ENCODE results near the gene TBC1D9. TPM values are rescaled to one million over a fixed set of nuclear protein-coding genes. Genes with fewer than 3 reads are reported as not detected.

Gene TBC1D9
- total and polyA plus RNA-seq, 5 donors from 2014 or later, result 0.03 to 0.30 (median 0.20) TPM; not detected in 2

DNA sequence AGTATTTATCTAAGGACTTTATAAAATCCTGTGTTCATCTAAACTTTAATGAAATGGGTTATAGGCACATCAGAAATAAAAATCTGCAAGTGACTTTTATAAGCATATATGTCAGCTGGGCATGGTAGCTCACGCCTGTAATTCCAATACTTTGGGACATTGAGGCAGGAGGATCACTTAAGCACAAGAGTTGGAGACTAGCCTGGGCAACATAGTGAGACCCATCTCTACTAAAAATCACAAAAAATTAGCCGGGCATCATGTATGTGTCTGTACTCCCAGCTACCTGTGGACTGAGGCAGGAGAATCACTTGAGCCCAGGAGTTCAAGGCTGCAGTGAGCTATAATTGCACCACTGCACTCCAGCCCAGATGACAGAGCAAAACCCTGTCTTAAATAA lies 20.9 kb downstream of the TBC1D9 start:
- no peak for DNase-seq
- Mint-ChIP-seq H3K4me1 (no peaks in the 10 kb centered on the region), H3K27me3 (peaks cover 4% of the 10 kb centered on the region), H3K27ac (no peak overlapping the region), H3K9me3 (no peaks in the 10 kb centered on the region), H3K36me3 (no peaks in the 10 kb centered on the region), H3K4me3 (no peak overlapping the region)
- ATAC-seq (ENCODE audit: low read depth in 2 of 2), result no peak
- H3K27me3 ChIP-seq (ENCODE audit: control insufficient read depth, insufficient read depth, low read length), result no peaks in the 10 kb centered on the region
- no peaks in the 10 kb centered on the region for H3K4me1 ChIP-seq (ENCODE audit: control insufficient read depth, insufficient read depth, low read length, poor library complexity, severe bottlenecking)
- no peaks in the 10 kb centered on the region for H3K9me3 ChIP-seq (ENCODE audit: control insufficient read depth in 2 of 2, low read length in 2 of 2)
- H3K36me3 ChIP-seq (ENCODE audit: control insufficient read depth, insufficient read depth, low read length), result no peaks in the 10 kb centered on the region
- H3K27ac ChIP-seq (ENCODE audit: insufficient read depth, low read length, poor library complexity, severe bottlenecking), result no peak overlapping the region
- H3K4me3 ChIP-seq (ENCODE audit: low read depth, low read length), result no peak overlapping the region

DNA sequence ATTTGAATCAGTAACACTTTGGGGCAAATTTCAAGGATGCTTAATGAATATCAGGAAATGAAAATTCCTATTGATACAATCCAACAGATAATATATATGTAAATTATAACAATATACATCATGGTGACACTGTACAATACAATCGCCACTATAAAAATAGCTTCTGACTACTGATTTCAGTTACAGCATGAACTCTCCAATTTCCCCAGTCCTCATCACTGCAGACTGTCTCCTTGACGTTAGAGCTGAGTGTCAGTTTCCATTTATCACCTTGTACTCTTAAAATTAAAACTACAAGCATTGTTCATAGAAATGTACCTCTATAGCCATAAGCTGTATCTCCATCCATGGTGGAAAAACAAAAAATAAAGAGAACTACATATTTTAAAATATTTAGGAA lies 23.4 kb downstream of the TBC1D9 start:
- Mint-ChIP-seq H3K36me3 (no peaks in the 10 kb centered on the region), H3K4me1 (no peaks in the 10 kb centered on the region)

GRCh38 chr4:140729344-140730049 lies 26.7 kb downstream of the TBC1D9 start:
- H3K27ac Mint-ChIP-seq, result no peak overlapping the region
- Histone ChIP-seq H3K9me3 (ENCODE audit: control insufficient read depth in 2 of 2, low read length in 2 of 2) (no peaks in the 10 kb centered on the region), H3K4me1 (ENCODE audit: control insufficient read depth, insufficient read depth, low read length, poor library complexity, severe bottlenecking) (no peaks in the 10 kb centered on the region), H3K27ac (ENCODE audit: insufficient read depth, low read length, poor library complexity, severe bottlenecking) (no peak overlapping the region), H3K27me3 (ENCODE audit: control insufficient read depth, insufficient read depth, low read length) (no peaks in the 10 kb centered on the region), H3K4me3 (ENCODE audit: low read depth, low read length) (no peak overlapping the region), H3K36me3 (ENCODE audit: control insufficient read depth, insufficient read depth, low read length) (no peaks in the 10 kb centered on the region)
- H3K4me3 Mint-ChIP-seq, result no peak overlapping the region
- ATAC-seq (ENCODE audit: low read depth in 2 of 2), result no peak
- no peaks in the 10 kb centered on the region for H3K36me3 Mint-ChIP-seq
- no peak for DNase-seq
- no peaks in the 10 kb centered on the region for H3K4me1 Mint-ChIP-seq
- H3K9me3 Mint-ChIP-seq, result no peaks in the 10 kb centered on the region
- no peaks in the 10 kb centered on the region for H3K27me3 Mint-ChIP-seq

More for the DNA sequence above, 23.4 kb downstream of the TBC1D9 start:
- DNase-seq, result no peak
- Mint-ChIP-seq H3K27ac (no peak overlapping the region), H3K4me3 (no peak overlapping the region), H3K27me3 (no peaks in the 10 kb centered on the region), H3K9me3 (no peaks in the 10 kb centered on the region)
- Histone ChIP-seq H3K4me3 (ENCODE audit: low read depth, low read length) (no peak overlapping the region), H3K4me1 (ENCODE audit: control insufficient read depth, insufficient read depth, low read length, poor library complexity, severe bottlenecking) (no peaks in the 10 kb centered on the region), H3K9me3 (ENCODE audit: control insufficient read depth in 2 of 2, low read length in 2 of 2) (no peaks in the 10 kb centered on the region), H3K27ac (ENCODE audit: insufficient read depth, low read length, poor library complexity, severe bottlenecking) (no peak overlapping the region), H3K36me3 (ENCODE audit: control insufficient read depth, insufficient read depth, low read length) (no peaks in the 10 kb centered on the region), H3K27me3 (ENCODE audit: control insufficient read depth, insufficient read depth, low read length) (no peaks in the 10 kb centered on the region)
- ATAC-seq (ENCODE audit: low read depth in 2 of 2), result no peak

DNA sequence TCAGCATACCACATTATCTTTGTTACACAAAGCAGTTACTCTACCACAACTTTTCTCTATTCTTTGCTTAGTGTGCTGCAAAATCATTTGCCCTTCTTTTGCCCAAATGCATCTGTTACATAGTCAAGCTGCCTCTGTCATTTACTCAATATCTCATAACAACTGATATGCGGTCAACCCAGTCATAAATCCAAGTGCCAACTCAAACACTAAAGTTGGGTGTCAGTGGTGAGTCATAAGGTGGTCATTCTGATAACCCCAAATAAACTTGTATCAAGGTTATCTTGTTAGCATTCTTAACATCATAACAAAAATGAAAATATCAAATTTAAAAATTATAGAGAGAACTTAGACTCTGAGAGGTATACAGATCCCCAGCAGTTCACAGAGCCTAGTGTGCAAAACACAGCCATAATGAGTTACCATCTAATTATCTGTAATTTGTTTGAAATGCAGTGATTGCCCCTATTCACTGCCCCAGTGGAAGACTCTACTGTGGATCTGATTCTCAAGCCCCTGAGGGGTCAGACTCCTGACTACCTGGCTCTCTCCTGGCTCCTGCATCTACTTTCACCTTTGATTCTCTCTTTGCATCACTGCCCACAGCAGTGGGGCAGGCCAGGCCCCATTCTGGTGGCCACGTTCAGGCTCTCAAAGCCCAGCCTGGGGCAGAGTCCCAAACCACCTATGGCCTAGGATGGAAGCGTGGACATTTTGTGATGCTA lies 29.2 kb downstream of the TBC1D9 start:
- no peaks in the 10 kb centered on the region for H3K27me3 ChIP-seq (ENCODE audit: control insufficient read depth, insufficient read depth, low read length)

DNA sequence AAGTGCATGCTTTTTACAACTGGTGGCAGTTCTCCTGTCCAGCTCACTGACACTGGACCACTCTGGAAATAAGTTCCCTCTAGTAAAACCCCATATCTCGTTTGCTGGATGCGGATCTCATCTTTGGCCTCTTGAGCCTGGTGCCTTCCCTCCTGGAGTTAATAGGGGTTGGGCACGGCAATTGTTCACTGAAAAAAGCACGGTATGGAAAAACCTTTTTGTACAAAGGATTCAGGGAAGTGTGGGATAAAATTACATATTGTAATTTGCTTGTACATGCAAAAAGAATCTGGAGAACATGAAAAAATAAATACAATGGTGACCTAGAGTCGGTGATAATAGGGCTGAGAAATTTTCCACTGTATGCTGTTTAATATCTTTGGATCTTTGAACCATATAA lies 30.6 kb downstream of the TBC1D9 start:
- H3K4me3 Mint-ChIP-seq, result no peak overlapping the region
- Histone ChIP-seq H3K9me3 (ENCODE audit: control insufficient read depth in 2 of 2, low read length in 2 of 2) (no peaks in the 10 kb centered on the region), H3K4me1 (ENCODE audit: control insufficient read depth, insufficient read depth, low read length, poor library complexity, severe bottlenecking) (no peaks in the 10 kb centered on the region), H3K36me3 (ENCODE audit: control insufficient read depth, insufficient read depth, low read length) (no peaks in the 10 kb centered on the region), H3K27me3 (ENCODE audit: control insufficient read depth, insufficient read depth, low read length) (no peaks in the 10 kb centered on the region), H3K27ac (ENCODE audit: insufficient read depth, low read length, poor library complexity, severe bottlenecking) (no peak overlapping the region), H3K4me3 (ENCODE audit: low read depth, low read length) (no peak overlapping the region)
- no peaks in the 10 kb centered on the region for H3K36me3 Mint-ChIP-seq
- ATAC-seq (ENCODE audit: low read depth in 2 of 2) (no peak), DNase-seq (no peak)
- peaks cover 0 to 9% (median 1%) of the 10 kb centered on the region in 4 donors for H3K4me1 Mint-ChIP-seq
- H3K27me3 Mint-ChIP-seq, result no peaks in the 10 kb centered on the region
- peaks cover 0 to 2% (median 0%) of the 10 kb centered on the region in 7 donors for H3K9me3 Mint-ChIP-seq
- H3K27ac Mint-ChIP-seq, result no peak overlapping the region

More for the DNA sequence above, 29.2 kb downstream of the TBC1D9 start:
- Mint-ChIP-seq H3K27ac (no peak overlapping the region), H3K9me3 (no peaks in the 10 kb centered on the region), H3K4me3 (no peak overlapping the region), H3K27me3 (no peaks in the 10 kb centered on the region), H3K4me1 (no peaks in the 10 kb centered on the region), H3K36me3 (no peaks in the 10 kb centered on the region)
- Histone ChIP-seq H3K4me3 (ENCODE audit: low read depth, low read length) (no peak overlapping the region), H3K9me3 (ENCODE audit: control insufficient read depth in 2 of 2, low read length in 2 of 2) (no peaks in the 10 kb centered on the region), H3K27ac (ENCODE audit: insufficient read depth, low read length, poor library complexity, severe bottlenecking) (no peak overlapping the region), H3K36me3 (ENCODE audit: control insufficient read depth, insufficient read depth, low read length) (no peaks in the 10 kb centered on the region), H3K4me1 (ENCODE audit: control insufficient read depth, insufficient read depth, low read length, poor library complexity, severe bottlenecking) (no peaks in the 10 kb centered on the region)
- DNase-seq (no peak), ATAC-seq (ENCODE audit: low read depth in 2 of 2) (no peak)

GRCh38 chr4:140724760-140725159 lies 31.4 kb downstream of the TBC1D9 start:
- H3K4me3 ChIP-seq (ENCODE audit: low read depth, low read length), result no peak overlapping the region
- Mint-ChIP-seq H3K9me3 (peaks cover 0 to 4% (median 0%) of the 10 kb centered on the region in 7 donors), H3K27ac (no peak overlapping the region), H3K4me1 (peaks cover 0 to 9% (median 3%) of the 10 kb centered on the region in 4 donors), H3K4me3 (no peak overlapping the region), H3K27me3 (no peaks in the 10 kb centered on the region), H3K36me3 (no peaks in the 10 kb centered on the region)
- H3K27ac ChIP-seq (ENCODE audit: insufficient read depth, low read length, poor library complexity, severe bottlenecking), result no peak overlapping the region
- no peak for DNase-seq
- no peaks in the 10 kb centered on the region for H3K27me3 ChIP-seq (ENCODE audit: control insufficient read depth, insufficient read depth, low read length)
- no peaks in the 10 kb centered on the region for H3K4me1 ChIP-seq (ENCODE audit: control insufficient read depth, insufficient read depth, low read length, poor library complexity, severe bottlenecking)
- ATAC-seq (ENCODE audit: low read depth in 2 of 2), result no peak
- no peaks in the 10 kb centered on the region for H3K36me3 ChIP-seq (ENCODE audit: control insufficient read depth, insufficient read depth, low read length)
- no peaks in the 10 kb centered on the region for H3K9me3 ChIP-seq (ENCODE audit: control insufficient read depth in 2 of 2, low read length in 2 of 2)

DNA sequence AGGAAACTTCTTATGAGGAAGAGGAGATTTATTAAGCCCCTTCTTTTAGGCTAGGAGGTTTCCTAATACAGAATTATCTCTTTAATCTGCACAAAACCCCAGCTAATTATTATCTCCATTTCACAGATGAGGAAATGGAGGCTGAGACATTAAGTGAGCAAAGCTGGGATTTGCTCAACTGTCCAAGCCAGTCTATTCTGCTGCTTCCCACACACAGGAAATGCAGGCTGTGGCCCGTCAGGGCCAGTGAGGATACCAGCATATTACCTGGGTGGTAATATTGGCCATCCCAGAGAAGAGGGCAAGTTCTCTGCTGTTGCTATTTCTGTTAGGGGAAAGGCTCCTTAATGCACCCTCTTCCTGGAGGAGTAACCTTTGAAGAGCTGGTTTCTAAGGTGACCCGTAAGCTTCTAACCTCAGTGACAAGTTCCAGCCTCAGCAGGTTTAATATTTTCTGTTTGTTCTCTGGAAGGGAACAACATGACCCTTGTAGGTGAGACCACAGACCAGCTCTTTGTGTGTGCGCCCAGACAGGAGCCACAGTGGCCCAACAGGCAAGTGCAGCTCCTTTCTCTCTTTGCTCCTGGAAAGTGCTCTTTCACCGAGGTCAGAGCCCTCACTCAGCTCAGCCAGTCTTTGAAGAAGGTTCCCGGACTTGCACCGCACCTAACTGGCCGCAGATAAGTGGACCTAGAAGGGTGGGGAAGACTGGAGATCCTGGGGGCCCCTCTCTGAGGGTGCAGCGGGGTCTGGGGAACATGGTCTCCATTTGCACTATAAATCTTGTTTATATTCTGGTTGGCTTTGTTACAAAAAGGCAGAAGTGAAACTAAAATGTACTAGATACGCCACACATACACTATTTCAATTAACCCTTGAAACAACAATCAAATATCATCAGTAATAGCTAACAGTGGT lies 35.5 kb downstream of the TBC1D9 start:
- Histone ChIP-seq H3K27me3 (ENCODE audit: control insufficient read depth, insufficient read depth, low read length) (no peaks in the 10 kb centered on the region), H3K4me1 (ENCODE audit: control insufficient read depth, insufficient read depth, low read length, poor library complexity, severe bottlenecking) (no peaks in the 10 kb centered on the region), H3K27ac (ENCODE audit: insufficient read depth, low read length, poor library complexity, severe bottlenecking) (no peak overlapping the region), H3K4me3 (ENCODE audit: low read depth, low read length) (peak overlapping the region; percentile 57), H3K9me3 (ENCODE audit: control insufficient read depth in 2 of 2, low read length in 2 of 2) (no peaks in the 10 kb centered on the region), H3K36me3 (ENCODE audit: control insufficient read depth, insufficient read depth, low read length) (no peaks in the 10 kb centered on the region)
- no peaks in the 10 kb centered on the region for H3K27me3 Mint-ChIP-seq
- peak overlapping the region in 3 of 4 donors; percentile 22 to 62 (median 41) for H3K4me3 Mint-ChIP-seq
- peak overlapping the region in 1 of 3 donors; percentile 3 for H3K27ac Mint-ChIP-seq
- peaks cover 0 to 4% (median 0%) of the 10 kb centered on the region in 7 donors for H3K9me3 Mint-ChIP-seq
- H3K4me1 Mint-ChIP-seq, result peaks cover 0 to 9% (median 3%) of the 10 kb centered on the region in 4 donors
- ATAC-seq (ENCODE audit: low read depth in 2 of 2) (no peak), DNase-seq (no peak)
- H3K36me3 Mint-ChIP-seq, result no peaks in the 10 kb centered on the region

Measured in CD4-positive, CD25-positive, alpha-beta regulatory T cell (primary cell).